Mesenchymal stem cell (in vitro differentiated cells and primary cell): ENCODE data around the gene COL4A5.

Experiments used
- DNase-seq: peaks from one replicate; pipeline ENCODE4 v3.0.0-alpha.2; 2013
- H2AFZ ChIP-seq: one replicate; pipeline ENCODE4 v1.6.1; 2013; ENCODE audit warnings: low read depth, mild to moderate bottlenecking, control low read depth, inconsistent platforms, low read length, moderate library complexity
- H2AK5ac ChIP-seq: 2 replicates; pipeline ENCODE4 v1.6.1; 2013; ENCODE audit warnings: low read length, moderate library complexity, mild to moderate bottlenecking, inconsistent platforms; ENCODE audit not compliant: severe bottlenecking
- H2BK120ac ChIP-seq: one replicate; pipeline ENCODE4 v1.6.1; 2013; ENCODE audit warnings: low read depth, mild to moderate bottlenecking, inconsistent platforms, low read length, moderate library complexity
- H2BK12ac ChIP-seq, 2 experiments: one replicate each; pipeline ENCODE4 v1.6.1; 2013; ENCODE audit warnings: inconsistent platforms in 2 of 2, low read length in 2 of 2, mild to moderate bottlenecking in 2 of 2, moderate library complexity in 2 of 2, control low read depth in 1 of 2
- H2BK15ac ChIP-seq: one replicate; pipeline ENCODE4 v1.6.1; 2013; ENCODE audit warnings: mild to moderate bottlenecking, low read depth, inconsistent platforms; ENCODE audit not compliant: poor library complexity, severe bottlenecking
- H2BK5ac ChIP-seq: 2 replicates; pipeline ENCODE4 v1.6.1; 2013; ENCODE audit warnings: low read depth, mild to moderate bottlenecking, low read length, control low read depth, inconsistent platforms; ENCODE audit not compliant: poor library complexity, severe bottlenecking
- H3K14ac ChIP-seq, 2 experiments: one replicate each; pipeline ENCODE4 v1.6.1; 2013; ENCODE audit warnings: inconsistent platforms in 2 of 2, low read length in 2 of 2, control low read depth in 1 of 2, mild to moderate bottlenecking in 1 of 2, moderate library complexity in 1 of 2
- H3K18ac ChIP-seq, 2 experiments: one replicate each; pipeline ENCODE4 v1.6.1; 2013; ENCODE audit warnings: inconsistent platforms in 2 of 2, low read length in 2 of 2, control low read depth in 1 of 2, low read depth in 1 of 2, mild to moderate bottlenecking in 1 of 2
- H3K23ac ChIP-seq, 2 experiments: one replicate each; pipeline ENCODE4 v1.6.1; 2013; ENCODE audit warnings: inconsistent platforms in 2 of 2, low read length in 2 of 2, mild to moderate bottlenecking in 2 of 2, moderate library complexity in 2 of 2, control low read depth in 1 of 2
- H3K27ac ChIP-seq: 2 replicates; pipeline ENCODE4 v1.5.1; 2013; ENCODE audit warnings: mild to moderate bottlenecking, moderate library complexity, low read length, control low read depth, inconsistent platforms; ENCODE audit not compliant: poor library complexity, severe bottlenecking
- H3K27me3 ChIP-seq, 2 experiments: 2 replicates each; pipeline versions ENCODE4 v1.6.1 to v1.7.0; 2013; ENCODE audit warnings: low read length in 2 of 2, mild to moderate bottlenecking in 2 of 2, moderate library complexity in 2 of 2, control low read depth in 1 of 2, inconsistent platforms in 1 of 2; ENCODE audit not compliant: control insufficient read depth in 1 of 2, insufficient read depth in 1 of 2
- H3K36me3 ChIP-seq, 2 experiments: 2 replicates each; pipeline versions ENCODE4 v1.6.1 to v1.7.0; 2013; ENCODE audit warnings: low read length in 2 of 2, control low read depth in 1 of 2, inconsistent platforms in 1 of 2, low read depth in 1 of 2, mild to moderate bottlenecking in 1 of 2; ENCODE audit not compliant: insufficient read depth in 2 of 2, control insufficient read depth in 1 of 2
- H3K4ac ChIP-seq, 2 experiments: one replicate each; pipeline ENCODE4 v1.6.1; 2013; ENCODE audit warnings: inconsistent platforms in 2 of 2, low read length in 2 of 2, mild to moderate bottlenecking in 2 of 2, moderate library complexity in 2 of 2, control low read depth in 1 of 2, low read depth in 1 of 2
- H3K4me1 ChIP-seq: 2 replicates; pipeline ENCODE4 v1.6.1; 2013; ENCODE audit warnings: low read depth, low read length, control low read depth; ENCODE audit not compliant: control insufficient read depth, insufficient read depth
- H3K4me2 ChIP-seq: 2 replicates; pipeline ENCODE4 v1.6.1; 2013; ENCODE audit warnings: low read length, mild to moderate bottlenecking, inconsistent platforms; ENCODE audit not compliant: poor library complexity, severe bottlenecking
- H3K4me3 ChIP-seq, 2 experiments: 2 replicates each; pipeline versions ENCODE4 v1.5.1 to v1.7.0; 2013; ENCODE audit warnings: low read length in 2 of 2, mild to moderate bottlenecking in 2 of 2, control low read depth in 1 of 2, low read depth in 1 of 2; ENCODE audit not compliant: insufficient read depth in 1 of 2
- H3K79me1 ChIP-seq: replicated peaks from 2 replicates; pipeline ENCODE4 v1.6.1; 2013; ENCODE audit warnings: mild to moderate bottlenecking, control low read depth, low read length, inconsistent platforms; ENCODE audit not compliant: poor library complexity, severe bottlenecking
- H3K9ac ChIP-seq: 2 replicates; pipeline ENCODE4 v1.7.0; 2013; ENCODE audit warnings: mild to moderate bottlenecking, low read length, moderate library complexity
- H3K9me3 ChIP-seq: 2 replicates; pipeline ENCODE4 v1.7.0; 2013; ENCODE audit warnings: mild to moderate bottlenecking, low read length; ENCODE audit not compliant: control insufficient read depth
- H4K8ac ChIP-seq: one replicate; pipeline ENCODE4 v1.6.1; 2013; ENCODE audit warnings: inconsistent platforms, mild to moderate bottlenecking, low read length, moderate library complexity
- H4K91ac ChIP-seq: one replicate; pipeline ENCODE4 v1.6.1; 2013; ENCODE audit warnings: mild to moderate bottlenecking, low read length, inconsistent platforms
- WGBS: methylation state at CpG from one replicate; pipeline ENCODE4 v1.1.7; 2013; ENCODE audit warnings: mixed read lengths; 5-methylcytosine and 5-hydroxymethylcytosine counted together

The COL4A5 gene

GRCh38 chrX:108541286-108541685 is 101.6 kb downstream of the COL4A5 start:
- no peak overlapping the region for H3K9ac ChIP-seq
- peaks cover 0 to 5% of the 10 kb centered on the region in 2 experiments for H3K27me3 ChIP-seq
- no peak overlapping the region for H2AFZ ChIP-seq
- H2AK5ac ChIP-seq, result no peak overlapping the region
- H3K4me3 ChIP-seq, result no peak overlapping the region
- no peak for DNase-seq
- H2BK120ac ChIP-seq, result no peak overlapping the region
- no peaks in the 10 kb centered on the region for H3K79me1 ChIP-seq
- H3K27ac ChIP-seq, result no peak overlapping the region
- no peaks in the 10 kb centered on the region for H3K36me3 ChIP-seq
- no peak overlapping the region for H3K18ac ChIP-seq
- H2BK5ac ChIP-seq, result no peak overlapping the region
- no peaks in the 10 kb centered on the region for H3K4me1 ChIP-seq
- no peaks in the 10 kb centered on the region for H3K9me3 ChIP-seq
- H3K4ac ChIP-seq, result no peak overlapping the region
- H2BK15ac ChIP-seq, result no peak overlapping the region
- no peak overlapping the region for H4K91ac ChIP-seq
- H4K8ac ChIP-seq, result no peak overlapping the region
- no peak overlapping the region for H3K23ac ChIP-seq
- H3K14ac ChIP-seq, result no peak overlapping the region
- no peak overlapping the region for H3K4me2 ChIP-seq
- H2BK12ac ChIP-seq, result no peak overlapping the region

GRCh38 chrX:108557580-108557979 is 117.9 kb downstream of the COL4A5 start:
- no peak overlapping the region for H3K4me3 ChIP-seq
- no peak overlapping the region for H4K8ac ChIP-seq
- H3K4me1 ChIP-seq, result no peaks in the 10 kb centered on the region
- H3K79me1 ChIP-seq, result peaks cover 3% of the 10 kb centered on the region
- no peak overlapping the region for H3K18ac ChIP-seq
- no peak overlapping the region for H2AK5ac ChIP-seq
- H4K91ac ChIP-seq, result no peak overlapping the region
- no peak overlapping the region for H2BK5ac ChIP-seq
- no peak overlapping the region for H3K9ac ChIP-seq
- no peak overlapping the region for H2BK120ac ChIP-seq
- 33% methylated on average over 1 of the region's 4 CpGs for WGBS
- H3K14ac ChIP-seq, result no peak overlapping the region
- H2BK15ac ChIP-seq, result no peak overlapping the region
- H3K27me3 ChIP-seq, result peaks cover 0 to 11% of the 10 kb centered on the region in 2 experiments
- H3K9me3 ChIP-seq, result no peaks in the 10 kb centered on the region
- H3K27ac ChIP-seq, result no peak overlapping the region
- H3K4me2 ChIP-seq, result no peak overlapping the region
- H3K4ac ChIP-seq, result no peak overlapping the region
- H3K36me3 ChIP-seq, result no peaks in the 10 kb centered on the region
- H2AFZ ChIP-seq, result no peak overlapping the region
- no peak for DNase-seq
- H2BK12ac ChIP-seq, result no peak overlapping the region
- H3K23ac ChIP-seq, result no peak overlapping the region

GRCh38 chrX:108558217-108558616 is 118.6 kb downstream of the COL4A5 start:
- Histone ChIP-seq H2AK5ac (no peak overlapping the region), H3K9ac (no peak overlapping the region), H3K18ac (no peak overlapping the region), H4K91ac (no peak overlapping the region), H3K14ac (no peak overlapping the region), H3K4me3 (no peak overlapping the region), H2AFZ (no peak overlapping the region), H3K27ac (no peak overlapping the region), H3K4ac (no peak overlapping the region), H3K4me2 (no peak overlapping the region), H3K36me3 (no peaks in the 10 kb centered on the region), H3K27me3 (peaks cover 0 to 11% of the 10 kb centered on the region in 2 experiments), H2BK15ac (no peak overlapping the region), H2BK12ac (no peak overlapping the region), H2BK120ac (no peak overlapping the region), H3K23ac (no peak overlapping the region), H2BK5ac (no peak overlapping the region), H3K4me1 (no peaks in the 10 kb centered on the region), H4K8ac (no peak overlapping the region), H3K9me3 (no peaks in the 10 kb centered on the region), H3K79me1 (peaks cover 3% of the 10 kb centered on the region)
- no peak for DNase-seq
- WGBS, result no CpG with 5 or more reads among the region's 1 CpG

DNA sequence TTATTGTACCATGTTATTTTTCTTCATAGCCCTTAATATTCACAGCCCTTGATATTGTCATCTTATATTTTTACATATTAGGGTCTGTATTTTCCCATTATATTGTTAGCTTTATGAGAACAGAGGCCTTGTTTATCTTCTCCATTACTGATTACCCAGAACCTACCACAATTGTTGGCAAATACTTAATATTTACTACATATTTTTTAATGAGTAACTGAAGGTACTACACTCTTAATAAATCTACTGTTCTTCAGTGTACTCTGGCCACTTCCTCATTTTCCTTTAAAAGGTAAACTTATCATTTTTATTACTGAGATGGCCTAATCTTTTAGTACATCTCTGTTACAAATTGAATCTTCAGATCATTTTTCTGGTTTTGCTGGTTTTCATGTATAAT is 133.5 kb downstream of the COL4A5 start:
- no peak overlapping the region for H4K8ac ChIP-seq
- no peak overlapping the region for H2AFZ ChIP-seq
- H3K27me3 ChIP-seq, result peaks cover 0 to 6% of the 10 kb centered on the region in 2 experiments
- no peak overlapping the region for H3K4ac ChIP-seq
- no peak overlapping the region for H3K14ac ChIP-seq
- H3K4me2 ChIP-seq, result no peak overlapping the region
- peaks cover 2% of the 10 kb centered on the region for H3K79me1 ChIP-seq
- no peak overlapping the region for H2BK15ac ChIP-seq
- no peak overlapping the region for H3K4me3 ChIP-seq
- H3K18ac ChIP-seq, result no peak overlapping the region
- no peak overlapping the region for H2BK120ac ChIP-seq
- no peak overlapping the region for H3K23ac ChIP-seq
- no peak overlapping the region for H2BK12ac ChIP-seq
- no peak overlapping the region for H2BK5ac ChIP-seq
- no peak for DNase-seq
- no peaks in the 10 kb centered on the region for H3K36me3 ChIP-seq
- no peaks in the 10 kb centered on the region for H3K4me1 ChIP-seq
- H4K91ac ChIP-seq, result no peak overlapping the region
- H3K27ac ChIP-seq, result no peak overlapping the region
- no peak overlapping the region for H2AK5ac ChIP-seq
- H3K9ac ChIP-seq, result no peak overlapping the region
- no peaks in the 10 kb centered on the region for H3K9me3 ChIP-seq
